ENCODE results near the gene CLECL1. TPM values are rescaled to one million over a fixed set of nuclear protein-coding genes. Genes with fewer than 3 reads are reported as not detected.

The CLECL1 gene
- total and polyA plus RNA-seq, 9 of the 15 experiments (the other 6 are each of a cell fraction or from before 2014, with no cell fraction given): 0.13 to 0.25 TPM; not detected in 7

DNA sequence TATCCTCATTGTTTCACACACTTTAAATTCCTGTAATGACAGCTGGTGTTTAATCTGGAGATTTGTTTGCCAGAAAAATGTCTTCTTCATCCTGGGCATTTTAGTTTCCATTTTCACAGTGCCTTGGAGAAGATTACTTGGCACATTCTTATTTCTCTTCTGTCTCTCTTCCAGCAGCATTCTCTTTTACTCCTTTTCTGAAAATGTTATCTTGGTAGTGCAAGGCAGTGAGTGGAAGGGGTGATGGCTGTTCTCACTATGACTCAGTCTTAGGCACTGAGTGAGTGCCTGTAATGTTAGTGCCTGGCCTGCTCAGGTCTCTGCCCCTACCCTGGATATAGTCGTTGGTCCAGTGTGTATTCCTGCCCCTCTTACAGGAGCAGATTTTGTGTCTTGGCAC, 13.1 kb downstream of the CLECL1 start:
- ATAC-seq (no peak), DNase-seq (ENCODE audit: extremely low read depth in 1 of 4, low spot score in 3 of 4) (no peak), FAIRE-seq (no peak)
- in situ Hi-C loops (cut with MboI): loop anchor here (25.0 kb wide), 1 partner anchor 257 kb away; no protein-coding TSS in a partner anchor
- Histone ChIP-seq H2AFZ (ENCODE audit: low read depth, low read length) (no peak overlapping the region), H3K4me3 (no peak overlapping the region), H3K4me2 (ENCODE audit: insufficient read depth, low read length) (no peak overlapping the region), H3K27ac (ENCODE audit: extremely low read depth, low read depth, low read length) (no peak overlapping the region), H3K79me2 (ENCODE audit: control insufficient read depth, insufficient read depth, low read length) (no peaks in the 10 kb centered on the region), H3K9ac (ENCODE audit: insufficient read depth in 1 of 2, low read depth in 2 of 2, low read length in 2 of 2) (no peak overlapping the region; a peak in 1 of 4 replicates), H3K4me1 (replicated peaks in 1 of 2; ENCODE audit: control insufficient read depth in 2 of 2, insufficient read depth in 2 of 2, low read length in 2 of 2) (no peaks in the 10 kb centered on the region; a peak in 3 of 5 replicates), H3K36me3 (ENCODE audit: control insufficient read depth, insufficient read depth, low read length) (no peaks in the 10 kb centered on the region), H3K9me3 (replicated peaks; ENCODE audit: control insufficient read depth, insufficient read depth, low read depth, low read length) (no peaks in the 10 kb centered on the region), H3K9me1 (ENCODE audit: control insufficient read depth, insufficient read depth, low read length) (no peaks in the 10 kb centered on the region), H3K27me3 (ENCODE audit: control insufficient read depth in 2 of 2, insufficient read depth in 2 of 2, low read length in 2 of 2) (no peaks in the 10 kb centered on the region), H4K20me1 (replicated peaks; ENCODE audit: control insufficient read depth, insufficient read depth, low read length) (no peaks in the 10 kb centered on the region)
- 0% methylated on average over 1 of the region's 1 CpG for WGBS (ENCODE audit: insufficient coverage, low coverage, missing lambda C conversion rate)
- CTCF ChIA-PET (ENCODE audit: low intra/inter-chr PET ratio): no interaction called here
- no peak for TF ChIP-seq ZNF76 (CRISPR knock-in tag; IDR thresholded peaks at IDR 0.05; ENCODE audit: borderline replicate concordance)
- POLR2A ChIA-PET: no interaction called here
- BruUV-seq (replicated peaks): no TSS peak
- intact Hi-C loops (cut with micrococcal nuclease): no loop called here

- H4K20me1 ChIP-seq (replicated peaks; ENCODE audit: control insufficient read depth, insufficient read depth, low read length): no peaks in the 10 kb centered on the region
- H2AFZ ChIP-seq (ENCODE audit: low read depth, low read length): no peak overlapping the region
- H3K4me3 ChIP-seq: no peak overlapping the region
- no peak overlapping the region for H3K9ac ChIP-seq (ENCODE audit: insufficient read depth in 1 of 2, low read depth in 2 of 2, low read length in 2 of 2)
- CTCF ChIA-PET (ENCODE audit: low intra/inter-chr PET ratio): no interaction called here
- no peak overlapping the region for H3K27ac ChIP-seq (ENCODE audit: extremely low read depth, low read depth, low read length)
- H3K79me2 ChIP-seq (ENCODE audit: control insufficient read depth, insufficient read depth, low read length): no peaks in the 10 kb centered on the region
- intact Hi-C loops (cut with micrococcal nuclease): no loop called here
- no peak for FAIRE-seq
- no peak overlapping the region for H3K4me2 ChIP-seq (ENCODE audit: insufficient read depth, low read length)
- H3K9me1 ChIP-seq (ENCODE audit: control insufficient read depth, insufficient read depth, low read length): no peaks in the 10 kb centered on the region
- no peaks in the 10 kb centered on the region for H3K9me3 ChIP-seq (replicated peaks; ENCODE audit: control insufficient read depth, insufficient read depth, low read depth, low read length)
- in situ Hi-C loops (cut with MboI): loop anchor here (25.0 kb wide), 1 partner anchor 257 kb away; no protein-coding TSS in a partner anchor
- BruUV-seq (replicated peaks): no TSS peak
- H3K4me1 ChIP-seq (replicated peaks in 1 of 2; ENCODE audit: control insufficient read depth in 2 of 2, insufficient read depth in 2 of 2, low read length in 2 of 2): no peaks in the 10 kb centered on the region; a peak in 3 of 5 replicates
- H3K27me3 ChIP-seq (ENCODE audit: control insufficient read depth in 2 of 2, insufficient read depth in 2 of 2, low read length in 2 of 2): no peaks in the 10 kb centered on the region
- ATAC-seq: no peak
- H3K36me3 ChIP-seq (ENCODE audit: control insufficient read depth, insufficient read depth, low read length): no peaks in the 10 kb centered on the region
- DNase-seq (ENCODE audit: extremely low read depth in 1 of 4, low spot score in 3 of 4): no peak
- POLR2A ChIA-PET: no interaction called here
- 57% methylated on average over 4 of the region's 7 CpGs for WGBS (ENCODE audit: insufficient coverage, low coverage, missing lambda C conversion rate)
- TF ChIP-seq, protein P1, sequence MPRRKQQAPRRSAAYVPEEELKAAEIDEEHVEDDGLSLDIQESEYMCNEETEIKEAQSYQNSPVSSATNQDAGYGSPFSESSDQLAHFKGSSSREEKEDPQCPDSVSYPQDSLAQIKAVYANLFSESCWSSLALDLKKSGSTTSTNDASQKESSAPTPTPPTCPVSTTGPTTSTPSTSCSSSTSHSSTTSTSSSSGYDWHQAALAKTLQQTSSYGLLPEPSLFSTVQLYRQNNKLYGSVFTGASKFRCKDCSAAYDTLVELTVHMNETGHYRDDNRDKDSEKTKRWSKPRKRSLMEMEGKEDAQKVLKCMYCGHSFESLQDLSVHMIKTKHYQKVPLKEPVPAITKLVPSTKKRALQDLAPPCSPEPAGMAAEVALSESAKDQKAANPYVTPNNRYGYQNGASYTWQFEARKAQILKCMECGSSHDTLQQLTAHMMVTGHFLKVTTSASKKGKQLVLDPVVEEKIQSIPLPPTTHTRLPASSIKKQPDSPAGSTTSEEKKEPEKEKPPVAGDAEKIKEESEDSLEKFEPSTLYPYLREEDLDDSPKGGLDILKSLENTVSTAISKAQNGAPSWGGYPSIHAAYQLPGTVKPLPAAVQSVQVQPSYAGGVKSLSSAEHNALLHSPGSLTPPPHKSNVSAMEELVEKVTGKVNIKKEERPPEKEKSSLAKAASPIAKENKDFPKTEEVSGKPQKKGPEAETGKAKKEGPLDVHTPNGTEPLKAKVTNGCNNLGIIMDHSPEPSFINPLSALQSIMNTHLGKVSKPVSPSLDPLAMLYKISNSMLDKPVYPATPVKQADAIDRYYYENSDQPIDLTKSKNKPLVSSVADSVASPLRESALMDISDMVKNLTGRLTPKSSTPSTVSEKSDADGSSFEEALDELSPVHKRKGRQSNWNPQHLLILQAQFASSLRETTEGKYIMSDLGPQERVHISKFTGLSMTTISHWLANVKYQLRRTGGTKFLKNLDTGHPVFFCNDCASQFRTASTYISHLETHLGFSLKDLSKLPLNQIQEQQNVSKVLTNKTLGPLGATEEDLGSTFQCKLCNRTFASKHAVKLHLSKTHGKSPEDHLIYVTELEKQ (CRISPR knock-in tag; IDR thresholded peaks at IDR 0.05): no peak
- TF ChIP-seq ZNF12 (CRISPR knock-in tag; IDR thresholded peaks at IDR 0.05) (no peak), TAF9B (IDR thresholded peaks at IDR 0.05; ENCODE audit: partially characterized antibody) (no peak), ZNF3 (CRISPR knock-in tag; IDR thresholded peaks at IDR 0.05) (no peak), HOMEZ (CRISPR knock-in tag; IDR thresholded peaks at IDR 0.05) (no peak), SMARCC2 (IDR thresholded peaks at IDR 0.05; ENCODE audit: low read depth) (no peak), ZNF830 (CRISPR knock-in tag; IDR thresholded peaks at IDR 0.05) (no peak)
- TF ChIP-seq, protein P2, sequence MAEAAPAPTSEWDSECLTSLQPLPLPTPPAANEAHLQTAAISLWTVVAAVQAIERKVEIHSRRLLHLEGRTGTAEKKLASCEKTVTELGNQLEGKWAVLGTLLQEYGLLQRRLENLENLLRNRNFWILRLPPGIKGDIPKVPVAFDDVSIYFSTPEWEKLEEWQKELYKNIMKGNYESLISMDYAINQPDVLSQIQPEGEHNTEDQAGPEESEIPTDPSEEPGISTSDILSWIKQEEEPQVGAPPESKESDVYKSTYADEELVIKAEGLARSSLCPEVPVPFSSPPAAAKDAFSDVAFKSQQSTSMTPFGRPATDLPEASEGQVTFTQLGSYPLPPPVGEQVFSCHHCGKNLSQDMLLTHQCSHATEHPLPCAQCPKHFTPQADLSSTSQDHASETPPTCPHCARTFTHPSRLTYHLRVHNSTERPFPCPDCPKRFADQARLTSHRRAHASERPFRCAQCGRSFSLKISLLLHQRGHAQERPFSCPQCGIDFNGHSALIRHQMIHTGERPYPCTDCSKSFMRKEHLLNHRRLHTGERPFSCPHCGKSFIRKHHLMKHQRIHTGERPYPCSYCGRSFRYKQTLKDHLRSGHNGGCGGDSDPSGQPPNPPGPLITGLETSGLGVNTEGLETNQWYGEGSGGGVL (CRISPR knock-in tag; IDR thresholded peaks at IDR 0.05): no peak
Observed at GRCh38 chr12:9718968-9719367, 13.9 kb downstream of the CLECL1 start.
